Panc1 (cell line): ENCODE measurements around the gene ZCCHC24. TPM values are rescaled to one million over a fixed set of nuclear protein-coding genes. Genes with fewer than 3 reads are reported as not detected.

Experiments
- ATAC-seq: fragments of 200-7000 bp; cut with Tn5 transposase; 2 replicates; pipeline ENCODE4 v1.9.1; 2020; ENCODE audit warnings: mild to moderate bottlenecking, moderate library complexity
- BruUV-seq: library from RNA; stranded (reverse); fragments of 400-500 nt; replicated peaks from 2 replicates; lab custom pipeline; 2021; lab: Mats Ljungman, UMichigan
- CTCF ChIA-PET: fragments of 300-600 bp; sonication (Branson Sonifier 250); formaldehyde crosslinking; loops from one replicate; lab custom pipeline; 2022; ENCODE audit warnings: antibody characterized with exemption; lab: Charles Lee
- POLR2A ChIA-PET: fragments of 300-600 bp; sonication (Branson Sonifier 250); formaldehyde crosslinking; loops from one replicate; lab custom pipeline; 2022; ENCODE audit warnings: antibody characterized with exemption; lab: Charles Lee
- DNase-seq: peaks from one replicate; pipeline ENCODE4 v3.0.0-alpha.2; 2010; ENCODE audit warnings: low read depth, low spot score
- H3K27ac ChIP-seq: 2 replicates; pipeline ENCODE4 v1.5.1; 2011; ENCODE audit warnings: mild to moderate bottlenecking, low read length, inconsistent platforms
- H3K27me3 ChIP-seq: fragments of 200-500 bp; sonication (Bioruptor generic); 2 replicates; pipeline ENCODE4 v1.6.0; 2014; ENCODE audit warnings: low read length, inconsistent platforms; ENCODE audit not compliant: control insufficient read depth, insufficient read depth
- H3K36me3 ChIP-seq: fragments of 200-500 bp; sonication (Bioruptor generic); 2 replicates; pipeline ENCODE4 v1.5.1; 2014; ENCODE audit warnings: inconsistent platforms, mild to moderate bottlenecking, low read length, moderate library complexity; ENCODE audit not compliant: control insufficient read depth, insufficient read depth
- H3K4me1 ChIP-seq: 2 replicates; pipeline ENCODE4 v1.5.1; 2011; ENCODE audit warnings: inconsistent platforms, mild to moderate bottlenecking, low read length, moderate library complexity; ENCODE audit not compliant: control insufficient read depth, insufficient read depth
- H3K4me3 ChIP-seq, 2 experiments: 2 replicates each; pipeline ENCODE4 v1.5.1; 2011 to 2012; ENCODE audit warnings: low read depth in 2 of 2, low read length in 2 of 2, mild to moderate bottlenecking in 2 of 2, inconsistent platforms in 1 of 2, moderate library complexity in 1 of 2
- H3K9me3 ChIP-seq: fragments of 200-500 bp; sonication (Bioruptor generic); 2 replicates; pipeline ENCODE4 v1.5.1; 2014; ENCODE audit warnings: low read depth, mild to moderate bottlenecking, inconsistent platforms, low read length, moderate library complexity; ENCODE audit not compliant: control insufficient read depth, insufficient read depth
- CTCF ChIP-seq: fragments of 450-650 bp; IDR thresholded peaks from 2 replicates; pipeline ENCODE4 v1.5.1; 2017; ENCODE audit warnings: mild to moderate bottlenecking
- POLR2AphosphoS5 ChIP-seq: IDR thresholded peaks from 2 replicates; pipeline ENCODE4 v1.6.1; 2012; ENCODE audit warnings: mild to moderate bottlenecking, low read depth, low read length, moderate library complexity
- SIN3A ChIP-seq: IDR thresholded peaks from 2 replicates; pipeline ENCODE4 v1.6.1; 2012; ENCODE audit warnings: low read depth, mild to moderate bottlenecking, low read length, moderate library complexity, borderline replicate concordance; ENCODE audit not compliant: insufficient read depth
- TCF7L2 ChIP-seq: IDR thresholded peaks from 2 replicates; pipeline ENCODE4 v1.6.1; 2011; ENCODE audit warnings: mild to moderate bottlenecking, low read depth, low read length, inconsistent platforms
- in situ Hi-C: cut with HindIII; loops from 2 replicates; pipeline ENCODE4 v1.10.0; 2016; ENCODE audit warnings: low sequenced_read_pairs, low pct_unique_long_range_greater_than_20kb
- intact Hi-C: fragments of 100-400 bp; cut with micrococcal nuclease; formaldehyde crosslinking; loops from one replicate; pipeline ENCODE4 v1.10.0; 2022; ENCODE audit not compliant: unreplicated experiment
- total RNA-seq: library from RNA; stranded (reverse); gene quantifications from one replicate; pipeline ENCODE4 v1.2.1, GENCODE V29; 2021; ENCODE audit not compliant: unreplicated experiment
- TF ChIP-seq, protein P1 (sequence below), 2 experiments: IDR thresholded peaks; 2 replicates each; pipeline ENCODE4 v1.6.1; 2011 to 2012; ENCODE audit warnings: low read depth in 2 of 2, control low read depth in 1 of 2, low read length in 1 of 2, mild to moderate bottlenecking in 1 of 2, moderate library complexity in 1 of 2; ENCODE audit not compliant: insufficient read depth in 1 of 2

Gene ZCCHC24
- total RNA-seq, 1 experiment from 2014 or later: 7.8 TPM

DNA sequence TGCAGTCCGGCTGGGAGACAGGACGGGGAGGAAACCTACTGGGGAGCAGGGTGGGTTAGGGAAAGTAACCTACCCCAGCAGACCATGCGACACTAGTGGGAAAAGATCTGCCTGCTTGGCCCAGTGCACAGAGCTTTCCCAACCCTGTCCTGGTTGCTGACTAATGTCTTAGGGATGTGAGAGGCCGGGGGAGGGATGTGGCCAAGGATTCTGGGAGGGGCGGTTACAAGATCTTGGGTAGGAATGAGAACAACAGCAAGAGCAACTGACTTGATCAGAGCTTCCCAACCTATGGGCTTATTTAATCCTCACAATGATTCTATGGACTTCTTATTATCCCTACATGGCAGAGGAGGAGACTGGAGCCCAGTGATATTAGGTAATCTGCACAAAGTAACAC, 42.9 kb upstream of the ZCCHC24 start:
- no peak overlapping the region for H3K4me3 ChIP-seq
- intact Hi-C loops (loop anchor here (5.0 kb wide), 1 partner anchor 116 kb away; no protein-coding TSS in a partner anchor), in situ Hi-C loops (no loop called here)
- no peaks in the 10 kb centered on the region for H3K4me1 ChIP-seq
- CTCF ChIA-PET: interaction anchor here (0.6 to 1.7 kb wide), 4 partner anchors 84 to 630 kb away, joined by 3 to 19 read pairs (median 4); no protein-coding TSS in a partner anchor
- DNase-seq (no peak), ATAC-seq (no peak)
- TF ChIP-seq SIN3A (no peak), TCF7L2 (no peak), POLR2AphosphoS5 (no peak), CTCF (no peak)
- TF ChIP-seq, protein P1, sequence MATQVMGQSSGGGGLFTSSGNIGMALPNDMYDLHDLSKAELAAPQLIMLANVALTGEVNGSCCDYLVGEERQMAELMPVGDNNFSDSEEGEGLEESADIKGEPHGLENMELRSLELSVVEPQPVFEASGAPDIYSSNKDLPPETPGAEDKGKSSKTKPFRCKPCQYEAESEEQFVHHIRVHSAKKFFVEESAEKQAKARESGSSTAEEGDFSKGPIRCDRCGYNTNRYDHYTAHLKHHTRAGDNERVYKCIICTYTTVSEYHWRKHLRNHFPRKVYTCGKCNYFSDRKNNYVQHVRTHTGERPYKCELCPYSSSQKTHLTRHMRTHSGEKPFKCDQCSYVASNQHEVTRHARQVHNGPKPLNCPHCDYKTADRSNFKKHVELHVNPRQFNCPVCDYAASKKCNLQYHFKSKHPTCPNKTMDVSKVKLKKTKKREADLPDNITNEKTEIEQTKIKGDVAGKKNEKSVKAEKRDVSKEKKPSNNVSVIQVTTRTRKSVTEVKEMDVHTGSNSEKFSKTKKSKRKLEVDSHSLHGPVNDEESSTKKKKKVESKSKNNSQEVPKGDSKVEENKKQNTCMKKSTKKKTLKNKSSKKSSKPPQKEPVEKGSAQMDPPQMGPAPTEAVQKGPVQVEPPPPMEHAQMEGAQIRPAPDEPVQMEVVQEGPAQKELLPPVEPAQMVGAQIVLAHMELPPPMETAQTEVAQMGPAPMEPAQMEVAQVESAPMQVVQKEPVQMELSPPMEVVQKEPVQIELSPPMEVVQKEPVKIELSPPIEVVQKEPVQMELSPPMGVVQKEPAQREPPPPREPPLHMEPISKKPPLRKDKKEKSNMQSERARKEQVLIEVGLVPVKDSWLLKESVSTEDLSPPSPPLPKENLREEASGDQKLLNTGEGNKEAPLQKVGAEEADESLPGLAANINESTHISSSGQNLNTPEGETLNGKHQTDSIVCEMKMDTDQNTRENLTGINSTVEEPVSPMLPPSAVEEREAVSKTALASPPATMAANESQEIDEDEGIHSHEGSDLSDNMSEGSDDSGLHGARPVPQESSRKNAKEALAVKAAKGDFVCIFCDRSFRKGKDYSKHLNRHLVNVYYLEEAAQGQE (IDR thresholded peaks at IDR 0.05; ENCODE audit: insufficient read depth in 1 of 2, low read depth in 2 of 2, low read length in 1 of 2): no peak
- H3K27ac ChIP-seq: no peak overlapping the region
- H3K36me3 ChIP-seq: no peaks in the 10 kb centered on the region
- BruUV-seq: no TSS peak
- POLR2A ChIA-PET: interaction anchor here (0.7 kb wide), 1 partner anchor 254 kb away, joined by 3 read pairs; no protein-coding TSS in a partner anchor
- no peaks in the 10 kb centered on the region for H3K9me3 ChIP-seq
- no peaks in the 10 kb centered on the region for H3K27me3 ChIP-seq

- Histone ChIP-seq H3K4me3 (no peak overlapping the region), H3K4me1 (no peaks in the 10 kb centered on the region), H3K36me3 (no peaks in the 10 kb centered on the region), H3K27ac (no peak overlapping the region), H3K9me3 (no peaks in the 10 kb centered on the region), H3K27me3 (no peaks in the 10 kb centered on the region)
- DNase-seq (peak; percentile 50), ATAC-seq (peak; percentile 95)
- intact Hi-C loops (loop anchor here (5.0 kb wide), 1 partner anchor 115 kb away; no protein-coding TSS in a partner anchor), in situ Hi-C loops (no loop called here)
- ChIA-PET POLR2A (interaction anchor here (0.6 to 0.7 kb wide), 2 partner anchors 253 to 430 kb away, joined by 3 read pairs; no protein-coding TSS in a partner anchor), CTCF (interaction anchor here (0.6 to 1.7 kb wide), 4 partner anchors 83 to 631 kb away, joined by 3 to 19 read pairs (median 4); no protein-coding TSS in a partner anchor)
- TF ChIP-seq CTCF: peak; percentile 85
- TF ChIP-seq POLR2AphosphoS5: no peak
- TF ChIP-seq SIN3A: no peak
- TF ChIP-seq, protein P1 (IDR thresholded peaks at IDR 0.05; ENCODE audit: insufficient read depth in 1 of 2, low read depth in 2 of 2, low read length in 1 of 2): no peak
- no peak for TF ChIP-seq TCF7L2
- BruUV-seq: no TSS peak
These were observed 42.1 kb upstream of the ZCCHC24 start for GRCh38 chr10:79487296-79488194.
